Panc1 (cell line): ENCODE results near the gene GJB3.

Experiments
- CTCF ChIP-seq: fragments of 450-650 bp; IDR thresholded peaks from 2 replicates; pipeline ENCODE4 v1.5.1; 2017; ENCODE audit warnings: mild to moderate bottlenecking
- POLR2AphosphoS5 ChIP-seq: IDR thresholded peaks from 2 replicates; pipeline ENCODE4 v1.6.1; 2012; ENCODE audit warnings: mild to moderate bottlenecking, low read depth, low read length, moderate library complexity
- SIN3A ChIP-seq: IDR thresholded peaks from 2 replicates; pipeline ENCODE4 v1.6.1; 2012; ENCODE audit warnings: low read depth, mild to moderate bottlenecking, low read length, moderate library complexity, borderline replicate concordance; ENCODE audit not compliant: insufficient read depth
- TCF7L2 ChIP-seq: IDR thresholded peaks from 2 replicates; pipeline ENCODE4 v1.6.1; 2011; ENCODE audit warnings: mild to moderate bottlenecking, low read depth, low read length, inconsistent platforms
- TF ChIP-seq, protein P1 (sequence below), 2 experiments: IDR thresholded peaks; 2 replicates each; pipeline ENCODE4 v1.6.1; 2011 to 2012; ENCODE audit warnings: low read depth in 2 of 2, control low read depth in 1 of 2, low read length in 1 of 2, mild to moderate bottlenecking in 1 of 2, moderate library complexity in 1 of 2; ENCODE audit not compliant: insufficient read depth in 1 of 2

DNA sequence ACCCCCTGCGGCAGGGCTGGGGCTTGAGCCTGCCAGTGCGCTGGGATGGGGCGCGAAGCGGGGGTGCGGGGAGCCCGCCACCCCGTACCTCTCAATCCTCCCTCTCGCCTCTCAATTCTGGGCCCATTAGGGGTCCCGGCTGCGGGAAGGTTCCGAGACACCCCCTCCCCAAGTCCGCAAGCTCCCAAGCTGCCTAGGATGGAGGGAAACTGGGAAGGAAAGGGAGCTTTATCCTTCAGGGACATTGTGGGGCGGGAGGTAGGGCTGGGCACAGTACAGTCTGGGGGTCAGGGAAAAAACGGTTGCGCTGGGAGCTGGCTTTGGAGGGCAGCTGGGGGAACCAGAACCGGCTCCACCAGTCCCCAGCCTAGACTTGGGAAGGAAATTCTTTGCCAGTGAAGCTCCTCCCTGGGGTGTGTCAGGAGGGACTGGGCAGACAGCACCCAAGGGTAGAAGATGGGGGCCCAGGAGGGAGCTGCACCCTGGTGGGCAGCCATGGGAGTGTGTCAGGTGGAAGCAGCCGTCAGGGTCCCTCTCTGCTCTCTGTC, 904 bp downstream of the GJB3 start:
- TF ChIP-seq CTCF, result no peak
- TF ChIP-seq, protein P1, sequence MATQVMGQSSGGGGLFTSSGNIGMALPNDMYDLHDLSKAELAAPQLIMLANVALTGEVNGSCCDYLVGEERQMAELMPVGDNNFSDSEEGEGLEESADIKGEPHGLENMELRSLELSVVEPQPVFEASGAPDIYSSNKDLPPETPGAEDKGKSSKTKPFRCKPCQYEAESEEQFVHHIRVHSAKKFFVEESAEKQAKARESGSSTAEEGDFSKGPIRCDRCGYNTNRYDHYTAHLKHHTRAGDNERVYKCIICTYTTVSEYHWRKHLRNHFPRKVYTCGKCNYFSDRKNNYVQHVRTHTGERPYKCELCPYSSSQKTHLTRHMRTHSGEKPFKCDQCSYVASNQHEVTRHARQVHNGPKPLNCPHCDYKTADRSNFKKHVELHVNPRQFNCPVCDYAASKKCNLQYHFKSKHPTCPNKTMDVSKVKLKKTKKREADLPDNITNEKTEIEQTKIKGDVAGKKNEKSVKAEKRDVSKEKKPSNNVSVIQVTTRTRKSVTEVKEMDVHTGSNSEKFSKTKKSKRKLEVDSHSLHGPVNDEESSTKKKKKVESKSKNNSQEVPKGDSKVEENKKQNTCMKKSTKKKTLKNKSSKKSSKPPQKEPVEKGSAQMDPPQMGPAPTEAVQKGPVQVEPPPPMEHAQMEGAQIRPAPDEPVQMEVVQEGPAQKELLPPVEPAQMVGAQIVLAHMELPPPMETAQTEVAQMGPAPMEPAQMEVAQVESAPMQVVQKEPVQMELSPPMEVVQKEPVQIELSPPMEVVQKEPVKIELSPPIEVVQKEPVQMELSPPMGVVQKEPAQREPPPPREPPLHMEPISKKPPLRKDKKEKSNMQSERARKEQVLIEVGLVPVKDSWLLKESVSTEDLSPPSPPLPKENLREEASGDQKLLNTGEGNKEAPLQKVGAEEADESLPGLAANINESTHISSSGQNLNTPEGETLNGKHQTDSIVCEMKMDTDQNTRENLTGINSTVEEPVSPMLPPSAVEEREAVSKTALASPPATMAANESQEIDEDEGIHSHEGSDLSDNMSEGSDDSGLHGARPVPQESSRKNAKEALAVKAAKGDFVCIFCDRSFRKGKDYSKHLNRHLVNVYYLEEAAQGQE (IDR thresholded peaks at IDR 0.05; ENCODE audit: insufficient read depth in 1 of 2, low read depth in 2 of 2, low read length in 1 of 2), result no peak
- no peak for TF ChIP-seq POLR2AphosphoS5
- no peak for TF ChIP-seq SIN3A
- no peak for TF ChIP-seq TCF7L2
